HG02610 (cell line): ENCODE measurements around the gene NTRK3.
"Not testable (repeated sequence)": the region's sequence is repeated elsewhere in the genome, so short reads cannot be mapped to it uniquely, and the experiment has no call there.

Experiments
- ATAC-seq: cut with Tn5 transposase; IDR thresholded peaks from one replicate; pipeline ENCODE4 v1.9.1; 2021; ENCODE audit warnings: mild to moderate bottlenecking, moderate library complexity; ENCODE audit not compliant: unreplicated experiment

NTRK3 gene

GRCh38 chr15:87848012-87848411 is 408.5 kb downstream of the NTRK3 start:
- ATAC-seq: no peak

- no peak for ATAC-seq
Observed at GRCh38 chr15:87846746-87847145, 409.8 kb downstream of the NTRK3 start.

- ATAC-seq: no peak
Observed at GRCh38 chr15:87843312-87843711, 413.2 kb downstream of the NTRK3 start.

GRCh38 chr15:87841426-87841998 is 415.0 kb downstream of the NTRK3 start:
- no peak for ATAC-seq

- ATAC-seq: not testable (repeated sequence)
Observed at GRCh38 chr15:87835830-87836229, 420.7 kb downstream of the NTRK3 start.

GRCh38 chr15:87833333-87833732 is 423.2 kb downstream of the NTRK3 start:
- ATAC-seq: not testable (repeated sequence)

- no peak for ATAC-seq
Observed at GRCh38 chr15:87829332-87830050, 427.0 kb downstream of the NTRK3 start.

GRCh38 chr15:87828608-87829007 is 427.9 kb downstream of the NTRK3 start:
- ATAC-seq: no peak

- no peak for ATAC-seq
Observed at GRCh38 chr15:87827131-87827530, 429.4 kb downstream of the NTRK3 start.

- ATAC-seq: no peak
Observed at GRCh38 chr15:87826119-87826747, 430.3 kb downstream of the NTRK3 start.

GRCh38 chr15:87818756-87819155 is 437.8 kb downstream of the NTRK3 start:
- ATAC-seq: no peak

GRCh38 chr15:87817553-87817952 is 439.0 kb downstream of the NTRK3 start:
- no peak for ATAC-seq

- ATAC-seq: no peak
Observed at GRCh38 chr15:87816811-87817210, 439.7 kb downstream of the NTRK3 start.

GRCh38 chr15:87816016-87816415 is 440.5 kb downstream of the NTRK3 start:
- no peak for ATAC-seq
